SK-N-SH treated with all-trans-retinoic acid at 6 μM for 48 hours (cell line): ENCODE measurements around the gene HOXA13.

Experiments
- ATAC-seq: fragments of 200-7000 bp; cut with Tn5 transposase; 3 replicates; pipeline ENCODE4 v1.9.1; 2020; ENCODE audit warnings: mild to moderate bottlenecking, moderate library complexity
- BACH2 ChIP-seq: fragments of 250-450 bp; sonication (Bioruptor Pico); IDR thresholded peaks from 2 replicates; pipeline ENCODE4 v1.9.0; 2021; ENCODE audit warnings: mild to moderate bottlenecking, borderline replicate concordance
- CREB5 ChIP-seq: fragments of 250-450 bp; sonication (Bioruptor Pico); IDR thresholded peaks from 2 replicates; pipeline ENCODE4 v1.5.1; 2020; ENCODE audit warnings: low read depth, mild to moderate bottlenecking, moderate library complexity
- CSDC2 ChIP-seq: fragments of 250-450 bp; sonication (Bioruptor Pico); IDR thresholded peaks from 2 replicates; pipeline ENCODE4 v1.5.0; 2020; ENCODE audit warnings: mild to moderate bottlenecking, moderate library complexity
- CSRNP3 ChIP-seq: fragments of 250-450 bp; sonication (Bioruptor Pico); IDR thresholded peaks from 2 replicates; pipeline ENCODE4 v1.5.1; 2021; ENCODE audit warnings: mild to moderate bottlenecking, moderate library complexity
- ESRRG ChIP-seq: fragments of 250-450 bp; sonication (Bioruptor Pico); IDR thresholded peaks from 2 replicates; pipeline ENCODE4 v1.6.1; 2021; ENCODE audit warnings: mild to moderate bottlenecking
- GLIS3 ChIP-seq: fragments of 250-450 bp; sonication (Bioruptor Pico); IDR thresholded peaks from 2 replicates; pipeline ENCODE4 v1.5.0; 2020; ENCODE audit warnings: mild to moderate bottlenecking, moderate library complexity
- ISL1 ChIP-seq: fragments of 250-450 bp; sonication (Bioruptor Pico); IDR thresholded peaks from 2 replicates; pipeline ENCODE4 v2.1.2; 2022; ENCODE audit warnings: mild to moderate bottlenecking, moderate library complexity
- OSR1 ChIP-seq: fragments of 250-450 bp; sonication (Bioruptor Pico); IDR thresholded peaks from 2 replicates; pipeline ENCODE4 v1.8.0; 2022; ENCODE audit warnings: moderate library complexity, mild to moderate bottlenecking, inconsistent platforms
- PATZ1 ChIP-seq: fragments of 250-450 bp; sonication (Bioruptor Pico); IDR thresholded peaks from 2 replicates; pipeline ENCODE4 v1.8.0; 2020; ENCODE audit warnings: mild to moderate bottlenecking, moderate library complexity, borderline replicate concordance
- PPARA ChIP-seq: fragments of 250-450 bp; sonication (Bioruptor Pico); IDR thresholded peaks from 2 replicates; pipeline ENCODE4 v1.5.0; 2020; ENCODE audit warnings: mild to moderate bottlenecking, borderline replicate concordance
- RARB ChIP-seq: fragments of 250-450 bp; sonication (Bioruptor Pico); IDR thresholded peaks from 2 replicates; pipeline ENCODE4 v1.8.0; 2021; ENCODE audit warnings: mild to moderate bottlenecking, moderate library complexity
- SNAI2 ChIP-seq: fragments of 250-450 bp; sonication (Bioruptor Pico); IDR thresholded peaks from 2 replicates; pipeline ENCODE4 v1.5.0; 2020; ENCODE audit warnings: mild to moderate bottlenecking, moderate library complexity
- TCF4 ChIP-seq: fragments of 250-450 bp; sonication (Bioruptor Pico); IDR thresholded peaks from 2 replicates; pipeline ENCODE4 v1.8.0; 2021; ENCODE audit warnings: mild to moderate bottlenecking, moderate library complexity, borderline replicate concordance
- TOX ChIP-seq: fragments of 250-450 bp; sonication (Bioruptor Pico); IDR thresholded peaks from 2 replicates; pipeline ENCODE4 v1.8.0; 2021; ENCODE audit warnings: mild to moderate bottlenecking, moderate library complexity, borderline replicate concordance
- ZC3H10 ChIP-seq: fragments of 250-450 bp; sonication (Bioruptor Pico); IDR thresholded peaks from 2 replicates; pipeline ENCODE4 v1.5.1; 2021; ENCODE audit warnings: mild to moderate bottlenecking, moderate library complexity
- ZFP3 ChIP-seq: fragments of 250-450 bp; sonication (Bioruptor Pico); IDR thresholded peaks from 2 replicates; pipeline ENCODE4 v1.5.0; 2020; ENCODE audit warnings: mild to moderate bottlenecking, moderate library complexity
- ZFP30 ChIP-seq: fragments of 450-650 bp; formaldehyde crosslinking; IDR thresholded peaks from 2 replicates; pipeline ENCODE4 v1.5.0; 2022; ENCODE audit warnings: mild to moderate bottlenecking, moderate library complexity
- ZNF565 ChIP-seq: fragments of 450-650 bp; formaldehyde crosslinking; conservative IDR thresholded peaks from 2 replicates; pipeline ENCODE4 v1.5.0; 2020; ENCODE audit warnings: low read depth, mild to moderate bottlenecking, moderate library complexity
- ZNF70 ChIP-seq: fragments of 450-650 bp; formaldehyde crosslinking; IDR thresholded peaks from 2 replicates; pipeline ENCODE4 v1.5.0; 2020; ENCODE audit warnings: mild to moderate bottlenecking, moderate library complexity
- ZNF8 ChIP-seq: fragments of 450-650 bp; formaldehyde crosslinking; IDR thresholded peaks from 2 replicates; pipeline ENCODE4 v1.5.0; 2020; ENCODE audit warnings: mild to moderate bottlenecking, moderate library complexity
- TF ChIP-seq, protein P1 (sequence below): fragments of 250-450 bp; sonication (Bioruptor Pico); IDR thresholded peaks from 2 replicates; pipeline ENCODE4 v1.8.0; 2021; ENCODE audit warnings: low read depth, mild to moderate bottlenecking, moderate library complexity, borderline replicate concordance
- TF ChIP-seq, protein P2 (sequence below): fragments of 250-450 bp; sonication (Bioruptor Pico); IDR thresholded peaks from 2 replicates; pipeline ENCODE4 v1.5.0; 2020; ENCODE audit warnings: mild to moderate bottlenecking, moderate library complexity

HOXA13 gene

DNA sequence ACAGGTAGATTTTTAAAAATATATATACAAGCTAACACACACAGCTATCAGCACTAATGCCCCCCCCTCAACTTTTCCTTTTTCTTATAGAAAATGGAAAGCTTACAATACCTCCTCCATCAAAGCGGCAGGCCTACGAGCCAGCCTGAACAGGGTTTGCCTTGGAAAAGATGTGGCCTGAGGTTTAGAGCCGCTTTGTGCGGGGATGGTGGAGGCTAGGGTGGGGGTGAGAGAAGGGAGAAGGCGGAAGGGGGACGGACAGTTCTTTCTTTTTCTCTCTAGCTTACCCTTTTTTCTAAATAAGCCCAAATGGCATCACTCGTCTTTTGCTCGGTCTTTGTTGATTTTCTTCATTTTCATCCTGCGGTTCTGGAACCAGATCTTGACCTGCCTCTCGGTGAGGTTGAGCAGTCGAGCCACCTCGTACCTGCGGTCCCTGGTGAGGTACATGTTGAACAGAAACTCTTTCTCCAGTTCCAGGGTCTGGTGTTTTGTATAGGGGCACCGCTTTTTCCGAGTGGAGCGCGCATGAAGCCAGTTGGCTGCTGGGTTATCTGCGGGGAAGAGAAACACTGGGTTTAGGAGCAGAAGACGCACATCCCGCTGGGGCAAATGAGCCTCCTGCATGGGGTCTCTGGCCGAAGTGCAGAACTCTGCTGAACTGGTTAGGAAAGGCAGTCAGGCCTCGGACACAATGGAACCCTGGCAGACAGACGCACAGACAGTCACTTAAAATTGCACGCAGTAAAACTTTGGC is 36.4 kb downstream of the HOXA13 start:
- no peak for ATAC-seq
- TF ChIP-seq, protein P1, sequence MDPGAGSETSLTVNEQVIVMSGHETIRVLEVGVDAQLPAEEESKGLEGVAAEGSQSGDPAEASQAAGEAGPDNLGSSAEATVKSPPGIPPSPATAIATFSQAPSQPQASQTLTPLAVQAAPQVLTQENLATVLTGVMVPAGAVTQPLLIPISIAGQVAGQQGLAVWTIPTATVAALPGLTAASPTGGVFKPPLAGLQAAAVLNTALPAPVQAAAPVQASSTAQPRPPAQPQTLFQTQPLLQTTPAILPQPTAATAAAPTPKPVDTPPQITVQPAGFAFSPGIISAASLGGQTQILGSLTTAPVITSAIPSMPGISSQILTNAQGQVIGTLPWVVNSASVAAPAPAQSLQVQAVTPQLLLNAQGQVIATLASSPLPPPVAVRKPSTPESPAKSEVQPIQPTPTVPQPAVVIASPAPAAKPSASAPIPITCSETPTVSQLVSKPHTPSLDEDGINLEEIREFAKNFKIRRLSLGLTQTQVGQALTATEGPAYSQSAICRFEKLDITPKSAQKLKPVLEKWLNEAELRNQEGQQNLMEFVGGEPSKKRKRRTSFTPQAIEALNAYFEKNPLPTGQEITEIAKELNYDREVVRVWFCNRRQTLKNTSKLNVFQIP (CRISPR knock-in tag) = no peak
- TF ChIP-seq BACH2 (CRISPR knock-in tag) = no peak
- no peak for TF ChIP-seq CSRNP3 (CRISPR knock-in tag)
- no peak for TF ChIP-seq ZNF565 (CRISPR knock-in tag)
- no peak for TF ChIP-seq ISL1 (CRISPR knock-in tag)
- no peak for TF ChIP-seq ZNF70 (CRISPR knock-in tag)
- TF ChIP-seq TOX = no peak
- no peak for TF ChIP-seq CSDC2 (CRISPR knock-in tag)
- no peak for TF ChIP-seq ZFP3 (CRISPR knock-in tag)
- TF ChIP-seq TCF4 = no peak
- TF ChIP-seq RARB (CRISPR knock-in tag) = no peak
- no peak for TF ChIP-seq GLIS3 (CRISPR knock-in tag)
- TF ChIP-seq ESRRG (CRISPR knock-in tag) = no peak

GRCh38 chr7:27162561-27163287 is 37.2 kb downstream of the HOXA13 start:
- TF ChIP-seq, protein P2, sequence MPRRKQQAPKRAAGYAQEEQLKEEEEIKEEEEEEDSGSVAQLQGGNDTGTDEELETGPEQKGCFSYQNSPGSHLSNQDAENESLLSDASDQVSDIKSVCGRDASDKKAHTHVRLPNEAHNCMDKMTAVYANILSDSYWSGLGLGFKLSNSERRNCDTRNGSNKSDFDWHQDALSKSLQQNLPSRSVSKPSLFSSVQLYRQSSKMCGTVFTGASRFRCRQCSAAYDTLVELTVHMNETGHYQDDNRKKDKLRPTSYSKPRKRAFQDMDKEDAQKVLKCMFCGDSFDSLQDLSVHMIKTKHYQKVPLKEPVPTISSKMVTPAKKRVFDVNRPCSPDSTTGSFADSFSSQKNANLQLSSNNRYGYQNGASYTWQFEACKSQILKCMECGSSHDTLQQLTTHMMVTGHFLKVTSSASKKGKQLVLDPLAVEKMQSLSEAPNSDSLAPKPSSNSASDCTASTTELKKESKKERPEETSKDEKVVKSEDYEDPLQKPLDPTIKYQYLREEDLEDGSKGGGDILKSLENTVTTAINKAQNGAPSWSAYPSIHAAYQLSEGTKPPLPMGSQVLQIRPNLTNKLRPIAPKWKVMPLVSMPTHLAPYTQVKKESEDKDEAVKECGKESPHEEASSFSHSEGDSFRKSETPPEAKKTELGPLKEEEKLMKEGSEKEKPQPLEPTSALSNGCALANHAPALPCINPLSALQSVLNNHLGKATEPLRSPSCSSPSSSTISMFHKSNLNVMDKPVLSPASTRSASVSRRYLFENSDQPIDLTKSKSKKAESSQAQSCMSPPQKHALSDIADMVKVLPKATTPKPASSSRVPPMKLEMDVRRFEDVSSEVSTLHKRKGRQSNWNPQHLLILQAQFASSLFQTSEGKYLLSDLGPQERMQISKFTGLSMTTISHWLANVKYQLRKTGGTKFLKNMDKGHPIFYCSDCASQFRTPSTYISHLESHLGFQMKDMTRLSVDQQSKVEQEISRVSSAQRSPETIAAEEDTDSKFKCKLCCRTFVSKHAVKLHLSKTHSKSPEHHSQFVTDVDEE (CRISPR knock-in tag) = no peak
- no peak for TF ChIP-seq TCF4
- TF ChIP-seq PATZ1 = no peak
- TF ChIP-seq OSR1 (CRISPR knock-in tag) = no peak
- no peak for ATAC-seq

DNA sequence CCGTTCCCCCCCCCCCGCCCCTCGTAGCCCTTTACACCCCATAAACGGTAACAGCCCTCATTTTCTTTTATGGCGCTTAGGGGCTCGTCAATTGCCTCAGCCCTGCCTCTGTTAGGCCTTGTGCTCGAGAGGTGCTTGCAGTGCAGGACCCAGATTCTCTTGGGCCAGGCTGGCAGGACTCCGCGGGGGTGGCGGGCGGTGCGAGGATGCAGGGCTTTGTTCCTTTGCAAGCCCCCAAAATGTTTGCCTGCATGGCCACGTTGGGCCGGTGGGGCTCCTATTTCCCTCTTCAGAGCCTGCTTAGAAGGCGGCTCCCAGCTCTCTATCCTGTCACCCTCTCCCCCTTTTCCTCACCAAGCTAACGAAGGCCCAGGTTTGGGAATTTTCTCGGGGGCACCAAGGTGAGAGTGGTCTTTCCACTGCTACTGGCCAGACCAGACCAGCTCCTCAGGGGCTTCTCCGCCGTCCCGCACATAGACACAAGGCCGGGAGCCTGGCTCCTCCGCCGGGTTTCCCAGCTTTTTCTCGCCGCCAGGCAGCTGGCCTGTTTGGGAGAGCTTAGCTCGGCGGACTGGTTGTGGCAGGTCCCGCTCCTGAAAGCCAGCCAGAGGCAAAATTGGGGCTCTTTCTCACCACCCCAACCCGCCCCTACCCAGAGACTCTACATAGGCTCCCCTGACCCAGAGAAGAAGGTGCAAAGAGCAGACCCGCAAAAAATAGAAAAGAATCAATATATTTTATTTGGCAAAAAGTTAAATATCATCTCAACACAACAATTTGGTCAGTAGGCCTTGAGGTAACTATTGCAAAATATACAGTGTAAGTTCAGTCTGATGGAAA is 38.0 kb downstream of the HOXA13 start:
- no peak for ATAC-seq
- no peak for TF ChIP-seq GLIS3 (CRISPR knock-in tag)
- TF ChIP-seq ZNF8 (CRISPR knock-in tag) = no peak
- no peak for TF ChIP-seq ZNF565 (CRISPR knock-in tag)
- TF ChIP-seq TOX = no peak
- TF ChIP-seq, protein P2 (CRISPR knock-in tag) = no peak
- TF ChIP-seq ISL1 (CRISPR knock-in tag) = no peak
- TF ChIP-seq SNAI2 (CRISPR knock-in tag) = no peak
- TF ChIP-seq CREB5 (CRISPR knock-in tag) = no peak
- TF ChIP-seq ZC3H10 (CRISPR knock-in tag) = no peak
- no peak for TF ChIP-seq CSRNP3 (CRISPR knock-in tag)
- TF ChIP-seq TCF4 = no peak
- no peak for TF ChIP-seq OSR1 (CRISPR knock-in tag)
- no peak for TF ChIP-seq PPARA (CRISPR knock-in tag)
- no peak for TF ChIP-seq ZFP30
